HG03432 (cell line): ENCODE measurements around the gene DPP6.
A peak's percentile ranks its signal among the peaks of the same experiment; 100 is the strongest.

Experiments
- ATAC-seq: cut with Tn5 transposase; IDR thresholded peaks from one replicate; pipeline ENCODE4 v1.9.1; 2021; ENCODE audit warnings: mild to moderate bottlenecking, moderate library complexity; ENCODE audit not compliant: unreplicated experiment

The DPP6 gene

DNA sequence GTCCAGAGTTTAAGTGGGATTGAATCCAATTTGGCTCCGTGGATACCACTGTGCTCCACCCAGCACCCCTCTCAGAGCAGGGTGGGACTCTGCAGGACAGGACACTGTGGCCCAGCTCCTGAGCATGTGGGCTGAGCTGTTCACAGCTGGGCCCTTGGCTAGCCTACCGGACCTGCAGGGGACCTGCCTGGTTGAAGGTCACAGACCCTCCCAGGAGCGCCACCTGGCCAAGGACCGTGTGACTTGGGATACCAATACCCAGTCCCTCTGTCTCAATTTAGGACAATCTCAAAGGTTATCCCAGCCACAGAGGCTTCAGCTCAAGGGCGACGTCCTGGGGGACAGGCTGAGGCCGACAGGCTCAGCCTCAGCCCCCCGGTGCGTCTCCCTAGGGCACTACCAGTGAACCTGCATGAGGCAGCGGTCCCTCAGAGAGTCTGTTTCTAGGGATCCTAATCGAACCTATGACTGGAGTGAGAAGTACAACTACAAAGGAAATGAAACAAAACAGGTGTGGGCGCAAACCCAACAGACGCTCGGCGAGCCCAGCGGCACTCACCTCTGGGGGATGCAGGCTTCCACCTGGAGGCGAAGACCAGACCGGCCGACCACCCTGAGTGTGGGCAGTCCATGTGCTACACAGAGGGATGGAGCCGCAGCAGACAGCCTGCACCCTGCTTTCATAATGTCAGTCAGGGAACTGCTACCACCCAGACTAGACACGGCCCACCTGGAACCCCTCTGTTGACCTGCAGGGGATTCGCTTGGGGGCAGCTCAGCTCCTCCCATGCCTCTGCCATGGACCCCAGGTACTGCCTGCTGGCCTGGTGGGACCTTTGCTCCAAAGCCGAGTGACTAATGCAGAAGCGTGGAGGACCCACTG lies 847.0 kb downstream of the DPP6 start:
- ATAC-seq: no peak

DNA sequence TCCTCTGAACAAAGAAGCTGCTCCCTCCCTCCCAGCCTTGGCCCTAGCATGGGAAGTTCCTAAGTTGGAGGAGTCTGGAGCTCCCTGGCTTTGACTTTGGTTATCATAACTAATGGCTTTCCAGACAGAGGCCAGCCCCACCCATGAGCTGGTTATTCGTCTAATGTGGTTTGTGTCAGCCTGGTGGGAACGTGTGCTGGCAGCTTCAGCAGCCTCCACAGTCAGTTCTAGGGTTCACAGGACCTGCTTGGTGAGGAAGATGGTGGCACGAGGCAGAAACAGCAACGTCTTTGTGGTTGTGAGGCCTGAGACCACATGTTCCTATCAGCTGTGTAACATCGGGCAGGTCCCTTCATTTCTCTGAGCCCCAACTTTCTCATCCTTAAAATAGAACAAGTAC lies 847.7 kb downstream of the DPP6 start:
- ATAC-seq: no peak

DNA sequence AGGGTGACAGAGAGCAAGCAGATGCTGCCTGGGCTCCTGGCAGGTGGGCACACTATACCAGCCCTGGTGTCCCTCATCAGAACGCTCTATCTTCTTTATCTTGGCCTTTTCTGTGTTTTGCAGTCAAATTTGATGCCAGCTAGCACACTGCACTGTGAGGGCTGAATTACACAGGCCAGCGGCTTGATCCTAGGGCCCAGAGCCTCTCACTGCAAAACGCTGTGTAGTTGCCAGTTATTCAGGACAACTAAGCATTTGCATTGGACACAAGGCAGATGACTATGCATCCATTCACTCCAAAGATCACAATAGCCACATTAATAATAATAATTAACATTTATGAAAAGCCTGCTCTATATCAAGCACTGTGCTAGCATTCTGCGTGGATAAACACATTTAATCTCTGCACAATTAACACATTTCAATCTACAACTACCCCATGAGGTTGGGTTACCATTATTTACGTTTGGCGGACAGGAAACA lies 850.4 kb downstream of the DPP6 start:
- no peak for ATAC-seq

DNA sequence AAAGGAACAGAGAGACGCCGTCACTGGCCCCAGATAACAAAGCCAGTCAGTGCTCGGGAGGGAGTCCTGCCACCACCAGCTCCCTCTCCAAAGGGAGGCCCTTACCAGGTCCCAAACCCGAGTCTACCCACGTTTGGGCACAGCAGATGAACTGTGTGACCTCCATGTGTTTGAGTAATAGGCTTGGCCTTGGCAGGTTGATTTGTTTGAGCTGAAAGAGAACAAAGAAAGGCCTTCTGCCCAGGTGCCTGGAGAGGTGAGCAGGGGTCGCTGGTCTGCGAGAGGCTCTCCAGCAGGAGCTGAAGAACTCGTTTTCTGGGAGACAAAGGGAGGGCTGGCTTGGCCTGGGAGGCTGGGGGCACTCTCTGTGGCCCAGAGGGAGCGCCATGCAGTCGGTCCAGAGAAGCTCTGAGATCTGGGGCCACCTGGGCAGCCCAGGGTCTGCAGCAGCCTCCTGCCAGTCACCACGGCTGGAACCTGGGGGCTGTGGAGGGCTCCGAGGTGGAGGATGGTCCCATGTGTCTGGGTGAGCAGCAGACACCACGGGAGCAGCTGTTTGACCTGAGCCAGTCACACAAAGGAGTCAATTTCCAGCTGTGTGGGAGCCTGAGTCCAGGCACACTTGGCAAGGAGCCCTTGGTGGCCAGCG lies 851.0 kb downstream of the DPP6 start:
- no peak for ATAC-seq

DNA sequence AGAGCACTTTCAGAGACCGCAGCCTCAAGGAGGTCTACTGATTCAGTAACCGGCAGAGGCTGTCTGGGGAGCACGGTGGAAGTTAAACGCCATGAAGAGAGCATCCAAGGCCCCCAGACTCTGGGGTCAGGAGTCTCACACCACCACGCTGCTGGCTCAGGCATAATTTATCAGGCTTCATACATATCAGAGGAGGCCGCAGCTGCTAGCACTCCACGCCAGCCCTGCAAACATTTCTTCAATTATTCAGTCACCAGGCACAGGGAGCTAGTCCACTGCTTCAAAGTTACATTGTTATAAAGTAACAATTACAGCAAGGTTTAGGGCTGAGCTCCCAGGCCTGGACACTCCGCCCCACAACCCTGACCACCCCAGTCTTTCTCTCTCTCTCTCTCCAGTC lies 852.9 kb downstream of the DPP6 start:
- no peak for ATAC-seq

DNA sequence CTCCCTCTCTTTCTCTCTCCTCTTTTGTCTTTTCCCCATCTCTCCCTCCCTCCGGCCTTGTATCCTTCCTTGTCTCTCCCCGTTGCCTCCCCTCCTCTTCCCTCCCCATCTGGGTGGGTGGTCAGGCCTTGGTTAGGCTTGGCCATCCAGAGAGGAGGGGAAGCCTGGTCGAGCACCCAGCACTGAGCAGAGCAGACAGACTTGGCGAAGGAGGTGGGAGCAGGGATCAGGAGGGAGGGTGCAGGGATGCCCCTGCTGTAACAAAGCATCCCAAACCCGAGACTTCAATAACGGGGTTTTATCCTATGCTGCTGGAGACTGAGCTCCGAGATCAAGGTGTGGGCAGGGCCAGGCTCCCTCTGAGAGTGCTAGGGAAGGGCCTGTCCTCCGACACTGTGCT lies 853.4 kb downstream of the DPP6 start:
- no peak for ATAC-seq

DNA sequence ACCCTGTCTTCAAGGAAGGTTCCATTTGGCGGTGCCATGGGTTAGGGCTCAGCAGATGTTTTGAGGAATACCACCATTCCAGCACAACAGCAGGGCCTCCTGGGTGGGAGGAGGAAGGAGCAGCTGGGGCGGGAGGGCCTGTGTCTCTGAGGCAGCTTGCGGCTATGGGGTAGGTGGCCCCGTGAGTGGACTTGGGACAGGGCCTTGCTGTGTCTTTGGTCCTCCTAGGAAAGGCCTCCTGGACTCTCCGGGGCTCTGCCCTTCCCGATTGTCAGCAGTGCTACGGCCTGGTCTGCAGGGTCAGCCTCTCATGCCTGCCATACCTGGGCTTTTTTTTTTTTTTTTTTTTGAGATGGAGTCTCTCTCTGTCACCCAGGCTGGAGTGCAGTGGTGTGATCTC lies 854.0 kb downstream of the DPP6 start:
- ATAC-seq: no peak

DNA sequence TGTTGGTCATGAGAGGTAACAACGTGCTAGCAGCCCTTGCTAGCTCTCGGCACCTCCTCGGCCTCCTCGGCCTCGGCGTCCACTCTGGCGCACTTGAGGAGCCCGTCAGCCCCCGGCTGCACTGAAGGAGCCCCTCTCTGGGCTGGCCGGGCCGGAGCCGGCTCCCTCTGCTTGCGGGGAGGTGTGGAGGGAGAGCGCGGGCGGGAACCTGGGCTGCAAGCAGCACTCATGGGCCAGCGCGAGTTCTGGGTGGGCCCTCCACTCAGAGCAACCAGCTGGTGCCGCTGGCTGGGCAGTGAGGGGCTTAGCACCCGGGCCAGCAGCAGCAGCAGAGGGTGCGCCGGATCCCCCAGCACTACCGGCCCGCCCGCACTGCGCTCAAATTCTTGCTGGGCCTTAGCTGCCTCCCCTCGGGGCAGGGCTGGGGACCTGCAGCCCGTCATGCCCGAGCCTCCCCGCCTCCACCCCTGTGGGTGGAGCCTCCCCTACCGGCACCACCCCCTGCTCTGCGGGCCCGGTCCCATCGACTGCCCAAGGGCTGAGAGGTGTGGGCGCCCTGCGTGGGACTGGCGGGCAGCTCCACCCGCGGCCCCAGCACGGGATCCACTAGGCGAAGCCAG lies 854.6 kb downstream of the DPP6 start:
- no peak for ATAC-seq

DNA sequence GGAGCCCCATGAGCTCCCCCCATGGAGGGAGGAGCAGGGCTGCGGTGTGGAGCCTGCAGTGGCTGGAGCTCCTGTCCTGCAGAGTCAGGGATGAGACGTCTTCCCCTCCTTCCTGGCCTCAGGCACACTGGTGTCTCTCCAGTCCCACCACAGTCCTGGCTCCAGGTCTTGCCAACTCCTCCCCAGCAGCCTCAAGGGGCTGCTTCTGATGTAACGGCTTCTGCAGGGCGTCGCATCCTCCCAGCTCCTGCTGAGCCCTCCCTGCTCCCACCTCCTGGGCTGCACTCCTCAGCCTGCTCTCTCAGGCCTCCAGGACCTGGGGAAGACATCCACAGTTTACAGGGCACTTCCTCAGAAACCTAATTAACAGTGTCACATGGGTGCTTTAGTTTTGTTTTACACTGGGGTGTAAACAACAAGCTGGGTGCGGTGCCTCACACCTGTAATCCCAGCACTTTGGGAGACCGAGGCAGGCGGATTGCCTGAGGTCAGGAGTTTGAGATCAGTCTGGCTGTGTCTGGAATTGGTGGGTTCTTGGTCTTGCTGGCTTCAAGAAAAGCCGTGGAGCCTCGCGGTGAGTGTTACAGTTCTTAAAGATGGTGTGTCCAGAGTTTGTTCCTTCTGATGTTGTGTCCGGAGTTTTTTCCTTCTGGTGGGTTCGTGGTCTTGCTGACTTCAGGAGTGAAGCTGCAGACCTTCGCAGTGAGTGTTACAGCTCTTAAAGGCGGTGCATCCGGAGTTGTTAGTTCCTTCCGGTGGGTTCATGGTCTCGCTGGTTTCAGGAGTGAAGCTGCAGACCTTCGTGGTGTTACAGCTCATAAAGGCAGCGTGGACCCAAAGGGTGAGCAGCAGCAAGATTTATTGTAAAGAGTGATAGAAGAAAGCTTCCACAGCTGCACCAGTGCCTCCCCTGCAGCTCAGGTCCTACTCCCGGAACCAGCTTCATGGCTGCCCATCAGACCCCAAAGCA lies 855.7 kb downstream of the DPP6 start:
- ATAC-seq: no peak

DNA sequence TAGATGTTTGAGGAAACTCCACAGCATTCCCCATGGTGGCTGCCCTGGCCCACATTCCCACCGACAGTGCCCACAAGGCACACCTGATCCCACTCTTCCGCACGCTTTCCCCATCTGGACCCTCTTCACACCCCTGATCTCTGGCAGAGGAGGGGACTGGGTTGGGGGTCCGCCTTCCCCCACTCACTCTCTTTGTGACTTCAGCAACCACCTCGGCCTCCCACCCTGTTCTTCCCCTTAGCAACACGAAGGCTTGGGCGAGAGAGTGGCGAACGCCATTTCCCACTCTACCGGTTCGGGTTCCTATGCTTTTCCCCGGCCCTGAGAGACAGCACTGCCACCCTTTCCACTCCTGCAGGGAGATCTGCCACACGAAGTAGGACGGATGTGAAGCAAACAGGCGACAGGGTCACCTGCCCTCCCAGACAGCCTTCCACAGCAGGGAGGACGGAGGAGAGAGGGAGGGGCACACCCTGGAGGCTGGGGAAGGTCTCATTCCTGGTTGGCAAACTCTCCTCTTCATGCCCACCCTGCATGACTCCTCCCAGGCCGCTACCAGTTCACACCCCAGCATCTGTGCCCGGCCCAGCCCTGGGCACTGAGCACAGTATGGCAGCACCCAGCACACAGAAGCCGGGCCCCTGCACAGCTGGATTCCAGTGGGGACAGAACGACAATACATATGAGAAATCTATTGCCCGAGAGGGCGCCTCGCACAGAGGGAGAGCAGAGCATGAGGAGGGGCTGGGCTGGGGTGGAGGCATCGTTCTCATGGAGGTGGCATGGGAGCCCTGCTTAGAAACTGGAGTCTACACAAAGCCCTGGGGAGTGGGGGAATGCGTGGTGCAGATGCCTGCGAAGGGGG lies 857.3 kb downstream of the DPP6 start:
- no peak for ATAC-seq

DNA sequence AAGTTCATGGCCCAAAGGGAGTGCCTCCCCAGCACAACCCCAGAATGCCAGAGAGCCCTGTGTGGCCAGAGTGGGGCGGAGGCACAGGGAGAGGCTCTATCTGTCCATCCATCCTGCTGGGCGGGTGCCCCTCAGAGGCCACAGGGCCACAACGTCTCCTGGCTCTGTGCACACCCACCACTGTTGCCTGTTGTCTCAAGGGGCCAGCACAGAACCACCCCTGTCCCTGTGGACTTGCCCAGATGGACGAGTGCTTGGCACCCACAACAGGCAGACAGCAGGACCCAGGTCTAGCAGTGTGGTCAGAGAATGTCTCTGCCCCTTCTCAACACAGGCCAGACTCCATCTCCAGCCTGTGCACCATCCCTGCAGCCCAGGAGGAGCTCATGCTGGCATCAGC lies 857.9 kb downstream of the DPP6 start:
- ATAC-seq: no peak

DNA sequence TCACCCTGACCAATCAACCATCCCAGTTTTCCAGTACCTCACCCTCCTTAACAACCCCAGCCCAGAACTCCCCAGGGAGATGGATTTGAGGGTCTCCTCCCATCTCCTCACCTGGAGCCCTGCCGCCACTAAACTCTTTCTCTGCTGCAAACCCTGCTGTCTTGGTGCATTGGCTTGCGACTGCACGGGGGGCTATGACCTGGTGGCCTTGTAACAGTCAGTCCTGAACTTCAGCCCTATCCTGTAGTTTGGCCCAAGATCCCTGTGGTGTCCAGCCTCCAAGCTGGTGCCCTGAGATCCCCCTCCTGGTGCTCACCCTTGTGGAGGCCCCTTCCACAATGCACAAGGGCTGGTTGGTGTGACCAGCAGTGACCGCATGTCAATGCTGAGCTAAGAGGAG lies 858.8 kb downstream of the DPP6 start:
- no peak for ATAC-seq

DNA sequence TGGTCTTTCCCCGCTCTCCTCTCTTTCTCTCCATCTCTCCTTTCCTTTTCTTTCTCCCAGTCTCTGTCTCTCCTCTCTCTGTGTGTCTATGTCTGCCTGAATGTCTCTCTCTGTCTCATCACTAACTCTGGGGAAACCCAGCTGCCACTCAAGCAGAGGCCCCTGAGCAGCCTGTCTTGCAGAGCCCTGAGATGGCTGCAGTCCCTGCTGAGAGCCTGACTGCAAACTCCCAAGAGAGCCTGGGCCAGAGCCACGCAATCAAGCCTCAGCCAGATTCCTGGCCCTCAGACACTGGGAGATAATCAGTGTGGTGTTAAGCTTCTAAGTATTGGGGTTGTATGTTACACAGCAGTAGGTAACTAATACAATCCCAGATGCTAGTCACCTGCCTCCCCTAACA lies 859.2 kb downstream of the DPP6 start:
- no peak for ATAC-seq

DNA sequence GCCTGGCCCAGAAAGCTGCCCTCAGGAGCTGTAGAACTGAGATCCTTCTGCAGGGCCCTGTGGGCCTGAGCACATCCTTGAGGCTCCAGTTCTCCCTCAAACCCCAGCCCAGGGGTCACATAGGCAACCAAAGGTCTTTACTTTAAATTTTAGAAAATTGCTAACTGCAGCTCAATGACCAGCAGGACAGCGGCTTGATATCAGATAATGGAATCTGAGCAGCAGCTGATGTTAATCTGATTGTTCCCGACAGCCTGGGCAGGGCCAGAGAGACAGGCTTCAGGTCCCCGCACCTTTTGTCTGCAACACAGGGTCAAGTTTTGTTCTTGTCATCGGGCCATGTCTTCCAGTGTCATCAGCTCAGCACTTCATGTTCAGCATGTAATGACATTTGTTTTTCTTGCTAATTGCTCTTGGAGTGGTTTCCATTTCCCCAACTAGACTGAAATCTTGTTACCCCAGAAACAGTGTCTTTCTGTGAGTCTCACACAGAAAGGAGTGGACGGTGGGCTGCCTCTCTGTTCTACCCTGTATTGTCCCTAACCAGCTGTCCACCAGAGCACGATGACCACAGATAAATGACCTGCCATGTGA lies 859.8 kb downstream of the DPP6 start:
- ATAC-seq: no peak

DNA sequence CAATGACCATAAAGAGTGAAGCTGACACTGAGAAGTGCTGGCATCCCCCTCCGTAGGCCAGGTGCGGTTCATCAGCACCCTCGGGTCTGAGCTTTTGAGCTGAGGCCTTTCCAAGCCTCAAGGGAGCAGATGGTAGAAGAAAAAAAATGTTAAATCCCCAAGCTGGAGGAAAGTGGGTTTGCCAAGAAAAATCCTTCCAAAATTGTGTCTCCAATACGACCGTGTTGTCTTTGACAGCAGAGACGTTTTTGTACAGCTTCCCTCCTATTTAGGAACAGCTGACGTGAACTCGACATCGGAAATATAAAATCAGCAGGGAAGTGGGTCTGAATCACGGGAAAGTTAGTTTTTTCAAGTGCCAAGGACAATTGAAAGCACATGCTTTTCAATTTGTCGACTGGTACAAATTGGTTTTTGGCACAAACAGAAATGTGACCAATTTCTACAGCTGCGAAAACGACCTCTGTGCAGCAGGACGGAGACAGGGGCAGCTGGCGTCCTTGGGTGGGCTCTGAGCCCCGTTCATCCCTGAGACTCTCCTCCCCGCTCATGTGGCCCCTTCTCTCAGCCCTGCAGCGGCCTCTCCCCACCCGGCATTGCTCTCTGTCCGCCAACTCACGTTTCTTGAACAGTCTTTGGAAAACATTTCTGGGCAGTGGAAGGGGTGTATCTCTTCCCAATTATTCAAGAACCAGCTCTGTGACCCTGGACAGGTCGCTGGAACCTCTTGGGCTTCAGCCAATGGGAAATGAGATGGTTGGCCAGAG lies 860.9 kb downstream of the DPP6 start:
- ATAC-seq: no peak

DNA sequence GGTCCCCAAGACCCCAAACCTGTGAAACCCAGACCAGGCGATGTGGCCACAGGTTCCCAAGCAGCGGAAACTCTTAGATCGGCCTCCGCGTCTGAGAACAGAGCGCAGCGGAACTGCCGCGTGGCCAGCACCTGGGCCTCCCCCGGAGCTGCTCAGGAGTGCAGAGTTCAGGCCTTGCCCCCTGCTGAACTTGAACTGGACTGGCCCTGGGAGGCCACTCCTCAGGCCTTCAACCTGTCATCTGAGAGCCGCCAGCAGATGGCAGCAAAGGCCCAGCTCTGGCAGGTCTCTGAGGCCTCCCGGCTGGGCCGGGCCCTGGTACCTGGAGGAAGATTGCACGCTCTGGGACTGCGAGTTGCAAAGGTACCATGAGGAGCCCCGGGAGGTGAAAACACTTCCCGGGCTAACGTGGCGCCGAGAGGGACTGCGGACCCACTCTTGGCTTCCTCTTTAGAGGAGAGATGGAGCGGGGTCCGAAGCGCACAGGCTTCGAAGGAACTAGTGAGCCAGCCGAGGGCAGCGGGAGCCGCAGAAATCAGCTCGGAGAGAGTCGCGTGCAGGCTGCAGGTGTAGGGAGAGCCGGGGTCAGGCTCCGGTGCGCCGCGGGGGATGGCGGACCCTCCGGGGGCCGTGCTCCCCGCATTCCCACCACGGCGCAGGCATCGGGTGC lies 861.6 kb downstream of the DPP6 start:
- peak; percentile 98 for ATAC-seq

DNA sequence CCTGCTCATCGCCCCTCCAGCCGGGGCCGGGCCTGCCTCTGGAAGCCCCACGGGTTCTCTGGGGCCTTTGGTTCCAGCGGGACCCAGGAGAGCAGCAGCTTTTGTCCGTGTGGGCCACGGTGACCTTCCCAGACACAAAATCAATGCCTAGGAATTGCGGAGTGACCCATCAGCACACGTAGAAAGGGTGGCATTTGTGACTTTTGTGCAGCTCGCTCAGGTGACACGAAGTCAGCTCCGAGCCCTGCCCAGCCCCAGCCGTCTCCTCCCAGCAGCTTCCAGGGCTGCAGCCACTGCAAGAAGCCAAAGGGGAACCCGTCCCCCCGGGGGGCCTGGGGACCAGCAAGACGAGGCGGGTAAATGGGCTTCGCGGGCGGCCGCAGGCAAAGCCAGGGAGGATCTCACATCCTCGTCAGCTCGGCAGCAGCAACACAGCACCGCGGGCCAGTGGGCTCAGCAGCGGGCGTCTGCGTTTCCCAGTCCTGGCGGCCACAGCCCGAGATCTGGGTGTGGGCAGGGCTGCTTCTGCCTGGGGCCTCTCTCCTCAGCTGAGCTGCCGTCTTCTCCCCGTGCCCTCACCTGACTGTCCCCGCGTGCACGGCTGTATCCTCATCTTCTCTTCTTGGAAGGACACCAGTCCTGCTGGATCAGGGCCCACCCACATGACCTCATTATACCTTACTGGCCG lies 862.3 kb downstream of the DPP6 start:
- no peak for ATAC-seq

DNA sequence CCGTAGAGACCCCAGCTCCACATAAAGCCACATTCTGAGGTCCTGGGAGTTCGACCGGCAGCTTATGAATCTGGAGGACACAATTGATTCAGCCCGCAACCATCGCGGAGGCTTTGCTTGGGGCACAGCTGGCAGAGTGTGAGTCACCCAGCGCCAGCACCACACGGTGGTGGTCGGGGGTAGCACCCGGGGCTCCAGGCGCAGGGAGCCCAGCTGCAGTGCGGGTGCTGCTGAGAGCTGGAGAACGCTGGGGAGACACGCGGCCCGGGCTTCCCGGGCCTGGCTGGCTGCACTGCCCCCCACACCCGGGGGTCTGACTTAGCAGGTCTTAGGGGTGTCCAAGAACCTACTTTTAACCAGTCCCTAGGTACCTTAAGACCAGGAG lies 862.8 kb downstream of the DPP6 start:
- no peak for ATAC-seq
